GM12878 (cell line): ENCODE results near the gene MAVS. TPM values are rescaled to one million over a fixed set of nuclear protein-coding genes. Genes with fewer than 3 reads are reported as not detected.

Source experiments
- ATAC-seq: fragments of 200-7000 bp; cut with Tn5 transposase; 3 replicates; pipeline ENCODE4 v1.9.1; 2020; ENCODE audit warnings: mild to moderate bottlenecking, moderate library complexity
- BruUV-seq: library from RNA; stranded (reverse); fragments of 400-500 nt; replicated peaks from 2 replicates; lab custom pipeline; 2021; lab: Mats Ljungman, UMichigan
- CTCF ChIA-PET: fragments of 300-600 bp; sonication (Branson Sonifier 250); formaldehyde crosslinking; extraction: SDS; loops from one replicate; lab custom pipeline; 2021; ENCODE audit warnings: inconsistent platforms; lab: Yijun Ruan, JAX
- POLR2A ChIA-PET: fragments of 350-600 bp; formaldehyde crosslinking; extraction: SDS; loops from one replicate; lab custom pipeline; 2021; ENCODE audit warnings: inconsistent platforms; lab: Charles Lee
- RAD21 ChIA-PET: fragments of 300-600 bp; sonication (Branson Sonifier 250); formaldehyde crosslinking; loops from one replicate; lab custom pipeline; 2023; ENCODE audit warnings: antibody characterized with exemption; ENCODE audit not compliant: unreplicated experiment; lab: Charles Lee
- SMC1A ChIA-PET: fragments of 300-600 bp; sonication (Branson Sonifier 250); formaldehyde crosslinking; loops from one replicate; lab custom pipeline; 2023; ENCODE audit not compliant: unreplicated experiment, uncharacterized antibody; lab: Charles Lee
- DNase-seq: peaks from one replicate; pipeline ENCODE4 v3.0.0-alpha.2; 2011; ENCODE audit warnings: low read depth, low spot score
- FAIRE-seq: peaks from 3 replicates; lab custom pipeline; 2011; peaks lifted over from hg19 to GRCh38; lab: Jason Lieb, UNC
- H2AFZ ChIP-seq: 2 replicates; pipeline ENCODE4 v1.6.0; 2011; ENCODE audit warnings: low read depth, low read length, control low read depth; ENCODE audit not compliant: control insufficient read depth
- H3K27ac ChIP-seq: 2 replicates; pipeline ENCODE4 v1.5.1; 2011; ENCODE audit warnings: control low read depth; ENCODE audit not compliant: control insufficient read depth, insufficient read depth
- H3K27me3 ChIP-seq, 2 experiments: replicated peaks in 1 of 2; 2 replicates each; pipeline versions ENCODE4 v1.6.0 to v1.6.1; 2011; ENCODE audit warnings: low read length in 1 of 2; ENCODE audit not compliant: control insufficient read depth in 2 of 2, insufficient read depth in 2 of 2
- H3K36me3 ChIP-seq, 2 experiments: 2 replicates each; pipeline ENCODE4 v1.5.1; 2011; ENCODE audit warnings: low read length in 1 of 2; ENCODE audit not compliant: control insufficient read depth in 2 of 2, insufficient read depth in 2 of 2
- H3K4me1 ChIP-seq: 2 replicates; pipeline ENCODE4 v1.6.1; 2011; ENCODE audit warnings: mild to moderate bottlenecking, low read length, moderate library complexity, mixed read lengths; ENCODE audit not compliant: control insufficient read depth, insufficient read depth
- H3K4me2 ChIP-seq: 2 replicates; pipeline ENCODE4 v1.6.0; 2011; ENCODE audit warnings: control low read depth; ENCODE audit not compliant: control insufficient read depth, insufficient read depth
- H3K4me3 ChIP-seq: fragments of 200-600 bp; sonication (generic); 2 replicates; pipeline ENCODE4 v1.5.1; 2016
- H3K79me2 ChIP-seq: 2 replicates; pipeline ENCODE4 v1.6.0; 2011; ENCODE audit warnings: low read length; ENCODE audit not compliant: control insufficient read depth, insufficient read depth
- H3K9ac ChIP-seq: 2 replicates; pipeline ENCODE4 v1.8.0; 2011; ENCODE audit warnings: low read length, control low read depth, mixed read lengths; ENCODE audit not compliant: control insufficient read depth, insufficient read depth
- H3K9me3 ChIP-seq: replicated peaks from 3 replicates; pipeline ENCODE4 v1.5.1; 2011; ENCODE audit warnings: mild to moderate bottlenecking, low read length; ENCODE audit not compliant: control insufficient read depth, insufficient read depth
- H4K20me1 ChIP-seq: 2 replicates; pipeline ENCODE4 v1.6.0; 2011; ENCODE audit not compliant: control insufficient read depth, insufficient read depth
- ATF7 ChIP-seq: fragments of 450-650 bp; IDR thresholded peaks from 2 replicates; pipeline ENCODE4 v1.6.1; 2016; ENCODE audit warnings: low read depth, mild to moderate bottlenecking
- BCLAF1 ChIP-seq: fragments of 450-650 bp; IDR thresholded peaks from 2 replicates; pipeline ENCODE4 v1.6.1; 2017; ENCODE audit warnings: antibody characterized with exemption, mild to moderate bottlenecking, moderate library complexity
- CREM ChIP-seq: IDR thresholded peaks from 2 replicates; pipeline ENCODE4 v1.6.1; 2014; ENCODE audit warnings: antibody characterized with exemption, low read depth
- ELK1 ChIP-seq: IDR thresholded peaks from 2 replicates; pipeline ENCODE4 v1.6.1; 2012; ENCODE audit warnings: low read depth, low read length, improper control_type of control experiment
- HDAC2 ChIP-seq: fragments of 200-600 bp; sonication (generic); IDR thresholded peaks from 2 replicates; pipeline ENCODE4 v1.6.1; 2017
- NFYA ChIP-seq: IDR thresholded peaks from 2 replicates; pipeline ENCODE4 v1.6.1; 2011; ENCODE audit warnings: low read depth, mild to moderate bottlenecking, low read length, improper control_type of control experiment, borderline replicate concordance
- RELA ChIP-seq: fragments of 450-650 bp; IDR thresholded peaks from 2 replicates; pipeline ENCODE4 v1.8.0; 2014; ENCODE audit warnings: borderline replicate concordance; ENCODE audit not compliant: partially characterized antibody
- SKIL ChIP-seq: fragments of 450-650 bp; IDR thresholded peaks from 2 replicates; pipeline ENCODE4 v1.6.1; 2017; ENCODE audit warnings: mild to moderate bottlenecking, low read depth, inconsistent platforms; ENCODE audit not compliant: poor library complexity, severe bottlenecking
- SRF ChIP-seq, 2 experiments: IDR thresholded peaks; 2 replicates each; pipeline ENCODE4 v1.6.1; 2011; ENCODE audit warnings: low read depth in 2 of 2, low read length in 2 of 2, mild to moderate bottlenecking in 1 of 2, moderate library complexity in 1 of 2
- USF1 ChIP-seq: IDR thresholded peaks from 2 replicates; pipeline ENCODE4 v1.6.1; 2011; ENCODE audit warnings: borderline replicate concordance, low read depth, mild to moderate bottlenecking, moderate library complexity, mixed read lengths, low read length; ENCODE audit not compliant: insufficient read depth; ENCODE audit errors: extremely low read length
- ZNF207 ChIP-seq: fragments of 450-650 bp; IDR thresholded peaks from 2 replicates; pipeline ENCODE4 v1.6.1; 2014; ENCODE audit warnings: antibody characterized with exemption, mild to moderate bottlenecking, borderline replicate concordance
- WGBS: methylation state at CpG from one replicate; pipeline ENCODE4 v1.1.6; 2016; ENCODE audit warnings: low lambda C conversion rate; ENCODE audit not compliant: insufficient replicate concordance, insufficient coverage; ENCODE audit errors: missing lambda C conversion rate; 5-methylcytosine and 5-hydroxymethylcytosine counted together
- in situ Hi-C: fragments of 300-500 bp; cut with MboI; formaldehyde crosslinking; loops from 9 replicates; pipeline ENCODE4 v1.14.3; 2018; ENCODE audit warnings: mixed read lengths
- intact Hi-C: fragments of 100-400 bp; cut with micrococcal nuclease; formaldehyde crosslinking; loops from one replicate; pipeline ENCODE4 v1.14.2; 2022; ENCODE audit not compliant: unreplicated experiment
- polyA plus RNA-seq, 11 experiments: library from polyadenylated mRNA; depleted of rRNA in 4 of 11; unstranded in 6 of 11; stranded (reverse) in 5 of 11; fragments of >200 nt; fragmentation: Nextera tagmentation in 4 of 11; fragmentation: Illumina TruSeq in 1 of 11; extraction: Ambion mirVana in 4 of 11; extraction: Trizol in 1 of 11; gene quantifications; 1 replicate in 1 of 11; 2 replicates in 10 of 11; pipeline versions ENCODE4 v1.2.1 to v1.2.3, GENCODE V29; 2011 to 2016; ENCODE audit warnings: inconsistent platforms in 2 of 11, missing spikeins in 2 of 11, low read depth in 1 of 11
- total RNA-seq, 4 experiments: library from RNA; depleted of rRNA in 3 of 4; stranded (reverse); fragments of >200 nt in 3 of 4; fragmentation: Illumina TruSeq in 1 of 4; extraction: Trizol in 1 of 4; gene quantifications; 2 replicates each; pipeline versions ENCODE4 v1.2.1 to v1.2.3, GENCODE V29; 2013 to 2021

The MAVS gene
- total and polyA plus RNA-seq, 10 of the 15 experiments (the other 5 are each of a cell fraction or from before 2014, with no cell fraction given): 1.6 to 25.2 (median 12.6) TPM

GRCh38 chr20:3803854-3804253 is 42.8 kb upstream of the MAVS start:
- SMC1A ChIA-PET: no interaction called here
- RAD21 ChIA-PET: no interaction called here
- CTCF ChIA-PET: no interaction called here
- no peak overlapping the region for H3K4me2 ChIP-seq
- TF ChIP-seq SRF (IDR thresholded peaks at IDR 0.05; ENCODE audit: low read depth in 2 of 2, low read length in 2 of 2) (no peak), BCLAF1 (no peak), ZNF207 (no peak), ELK1 (no peak), HDAC2 (no peak), USF1 (no peak), CREM (no peak), ATF7 (no peak), NFYA (no peak), RELA (no peak), SKIL (no peak)
- TF ChIP-seq, all 136 proteins: peak for 0
- Histone ChIP-seq H3K79me2 (peaks cover 5% of the 10 kb centered on the region), H3K9ac (no peak overlapping the region), H3K27ac (no peak overlapping the region), H3K27me3 (no peaks in the 10 kb centered on the region), H2AFZ (no peak overlapping the region), H3K36me3 (peaks cover 23 to 28% of the 10 kb centered on the region in 2 experiments), H3K4me3 (no peak overlapping the region), H4K20me1 (no peaks in the 10 kb centered on the region), H3K4me1 (peaks cover 26% of the 10 kb centered on the region), H3K9me3 (no peaks in the 10 kb centered on the region)
- BruUV-seq: no TSS peak
- POLR2A ChIA-PET: no interaction called here
- DNase-seq: no peak
- in situ Hi-C loops (no loop called here), intact Hi-C loops (no loop called here)
- FAIRE-seq: no peak
- no peak for ATAC-seq
- WGBS: 92% methylated on average over 6 of the region's 6 CpGs
